NCI-H128 (cell line): ENCODE results near the gene MATK.

Source experiments
- DNase-seq: peaks from one replicate; lab custom pipeline; 2025; ENCODE audit not compliant: unreplicated experiment; lab: John Stamatoyannopoulos, UW

Gene MATK

DNA sequence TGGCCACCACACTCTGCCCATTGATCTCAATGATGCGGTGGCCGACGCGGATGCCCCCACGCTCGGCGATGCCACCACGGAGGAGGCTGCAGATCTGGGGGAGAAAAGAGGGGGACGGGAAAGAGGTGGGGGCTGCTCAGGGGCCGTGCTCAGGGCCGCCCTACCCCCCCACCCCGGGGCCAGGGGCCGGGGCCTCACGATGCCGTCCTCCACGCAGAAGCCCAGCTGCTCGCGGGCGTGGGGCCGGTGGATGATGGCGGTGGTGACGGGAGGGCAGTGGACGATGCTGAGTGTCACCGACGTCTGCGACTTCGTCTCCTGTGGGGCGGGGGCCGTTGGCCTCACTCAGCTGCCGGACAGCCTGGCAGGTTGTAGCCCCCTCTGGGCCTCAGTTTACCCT is 34.9 kb downstream of the MATK start:
- no peak for DNase-seq

DNA sequence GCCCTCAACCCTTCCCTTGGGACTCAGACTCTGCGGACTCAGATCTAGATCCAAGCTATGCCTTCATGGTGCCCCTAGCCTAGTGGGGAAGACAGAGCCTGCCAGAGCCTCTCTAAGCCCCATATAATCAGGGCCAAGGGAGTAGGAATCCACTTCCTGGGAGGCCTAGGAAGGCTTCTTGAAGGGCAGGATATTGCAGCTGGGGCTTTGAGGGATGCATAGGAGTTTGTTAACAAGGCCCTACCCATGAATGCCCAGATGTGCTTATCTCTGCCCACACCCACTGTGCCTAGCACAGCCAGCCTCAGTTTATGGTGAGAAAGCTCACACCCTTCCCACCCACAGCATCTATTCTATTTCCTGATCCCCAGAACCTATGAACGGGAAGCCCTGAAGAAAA is 36.0 kb downstream of the MATK start:
- no peak for DNase-seq

DNA sequence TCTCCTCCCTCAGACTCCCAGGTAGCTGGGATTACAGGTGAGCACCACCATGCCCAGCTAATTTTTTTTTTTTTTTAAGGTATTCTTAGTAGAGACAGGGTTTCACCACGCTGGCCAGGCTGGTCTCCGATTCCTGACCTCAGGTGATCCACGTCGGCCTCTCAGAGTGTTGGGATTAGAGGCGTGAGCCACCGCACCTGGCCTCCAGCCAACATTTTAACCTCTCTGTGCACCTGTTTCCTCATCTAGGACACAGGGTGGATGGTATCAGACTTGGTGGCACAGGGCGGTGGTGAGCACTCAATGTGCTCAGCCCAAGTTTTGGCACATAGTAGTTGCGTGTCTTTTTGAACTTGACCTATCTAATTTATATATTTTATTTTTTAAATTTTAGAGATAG is 37.2 kb downstream of the MATK start:
- DNase-seq: no peak

DNA sequence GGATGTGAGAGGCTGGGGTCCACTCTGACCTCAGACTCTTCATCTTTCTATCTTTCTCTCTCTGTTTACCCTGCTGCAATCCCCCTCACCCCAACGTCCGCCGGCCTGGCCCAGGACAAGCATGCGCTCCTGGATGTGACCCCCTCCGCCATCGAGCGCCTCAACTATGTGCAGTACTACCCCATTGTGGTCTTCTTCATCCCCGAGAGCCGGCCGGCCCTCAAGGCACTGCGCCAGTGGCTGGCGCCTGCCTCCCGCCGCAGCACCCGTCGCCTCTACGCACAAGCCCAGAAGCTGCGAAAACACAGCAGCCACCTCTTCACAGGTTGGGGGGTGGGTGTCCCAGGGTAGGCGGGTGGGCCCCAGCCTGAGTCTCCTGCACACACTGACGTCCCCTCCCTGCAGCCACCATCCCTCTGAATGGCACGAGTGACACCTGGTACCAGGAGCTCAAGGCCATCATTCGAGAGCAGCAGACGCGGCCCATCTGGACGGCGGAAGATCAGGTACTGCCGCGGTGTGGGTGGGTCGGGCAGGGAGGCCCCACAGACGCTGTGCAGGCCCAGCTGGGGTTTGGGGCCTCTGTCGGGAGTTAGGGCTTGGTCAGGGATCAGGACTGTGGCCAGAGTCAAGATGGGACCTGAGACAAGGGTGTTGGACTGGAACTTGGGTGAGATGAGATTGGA is 39.7 kb downstream of the MATK start:
- DNase-seq: no peak

DNA sequence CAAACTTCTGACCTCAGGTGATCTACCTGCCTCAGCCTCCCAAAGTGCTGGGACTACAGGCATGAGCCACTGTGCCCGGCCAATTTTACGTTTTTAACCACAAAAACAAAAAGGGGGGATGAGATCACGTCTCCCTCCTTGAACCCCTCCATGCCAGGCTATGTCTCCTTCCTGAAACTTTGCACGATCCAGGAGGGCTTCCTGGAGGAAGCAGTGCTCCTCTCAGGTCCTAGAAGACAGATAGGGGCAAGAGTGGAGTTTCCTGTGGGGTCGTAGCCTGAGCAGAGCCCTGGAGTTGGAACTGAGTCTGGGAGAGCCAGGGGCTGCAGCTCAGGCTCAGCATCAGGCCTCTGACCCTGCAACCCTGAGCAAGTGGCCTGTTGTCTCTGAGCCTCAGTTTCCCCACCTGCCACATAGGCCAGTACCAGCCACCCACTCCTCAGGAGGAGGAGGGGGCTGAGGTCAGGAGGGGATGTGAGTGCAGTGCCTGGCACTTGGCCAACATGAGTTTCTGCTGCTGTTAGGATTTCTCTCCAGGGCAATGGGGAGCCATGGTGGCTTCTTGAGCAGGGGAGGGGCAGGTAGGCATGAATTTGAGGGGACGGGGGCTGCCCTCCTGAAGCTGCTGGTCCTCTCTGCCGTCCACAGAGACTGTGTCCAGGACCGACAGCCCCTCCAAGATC is 40.7 kb downstream of the MATK start:
- DNase-seq: no peak

DNA sequence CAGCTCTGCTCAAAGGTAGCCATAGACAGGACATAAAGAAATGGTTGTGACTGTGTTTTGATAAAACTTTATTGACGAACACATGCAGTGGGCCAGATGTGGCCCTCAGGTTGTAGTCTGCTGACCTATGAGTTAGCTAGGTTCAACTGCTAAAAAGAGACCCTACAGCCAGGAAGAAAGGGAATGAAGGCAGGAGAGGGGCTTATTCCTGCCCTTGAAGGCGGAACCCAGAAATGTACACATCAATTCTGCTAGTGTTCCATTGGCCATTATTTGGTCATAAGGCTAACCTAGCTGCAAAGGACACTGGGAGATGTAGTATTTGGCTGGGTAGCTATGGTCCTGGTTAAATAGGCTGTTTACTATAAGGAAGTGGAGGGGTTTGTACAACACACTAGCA is 42.7 kb downstream of the MATK start:
- no peak for DNase-seq

DNA sequence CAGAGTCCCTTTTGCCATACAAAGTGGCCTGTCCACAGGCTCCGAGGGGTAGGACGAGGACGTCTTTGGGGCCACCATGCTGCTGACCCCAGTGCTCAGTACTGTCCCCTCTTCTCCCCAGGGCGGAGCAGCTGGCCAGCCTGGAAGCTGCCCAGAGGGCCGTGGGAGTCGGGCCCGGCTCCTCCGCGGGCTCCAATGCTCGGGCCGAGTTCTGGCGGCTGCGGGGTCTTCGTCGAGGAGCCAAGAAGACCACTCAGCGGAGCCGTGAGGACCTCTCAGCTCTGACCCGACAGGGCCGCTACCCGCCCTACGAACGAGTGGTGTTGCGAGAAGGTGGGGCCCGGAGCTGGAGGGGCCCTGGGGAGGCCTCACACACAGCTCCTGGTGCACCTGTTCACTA is 45.8 kb downstream of the MATK start:
- DNase-seq: no peak

DNA sequence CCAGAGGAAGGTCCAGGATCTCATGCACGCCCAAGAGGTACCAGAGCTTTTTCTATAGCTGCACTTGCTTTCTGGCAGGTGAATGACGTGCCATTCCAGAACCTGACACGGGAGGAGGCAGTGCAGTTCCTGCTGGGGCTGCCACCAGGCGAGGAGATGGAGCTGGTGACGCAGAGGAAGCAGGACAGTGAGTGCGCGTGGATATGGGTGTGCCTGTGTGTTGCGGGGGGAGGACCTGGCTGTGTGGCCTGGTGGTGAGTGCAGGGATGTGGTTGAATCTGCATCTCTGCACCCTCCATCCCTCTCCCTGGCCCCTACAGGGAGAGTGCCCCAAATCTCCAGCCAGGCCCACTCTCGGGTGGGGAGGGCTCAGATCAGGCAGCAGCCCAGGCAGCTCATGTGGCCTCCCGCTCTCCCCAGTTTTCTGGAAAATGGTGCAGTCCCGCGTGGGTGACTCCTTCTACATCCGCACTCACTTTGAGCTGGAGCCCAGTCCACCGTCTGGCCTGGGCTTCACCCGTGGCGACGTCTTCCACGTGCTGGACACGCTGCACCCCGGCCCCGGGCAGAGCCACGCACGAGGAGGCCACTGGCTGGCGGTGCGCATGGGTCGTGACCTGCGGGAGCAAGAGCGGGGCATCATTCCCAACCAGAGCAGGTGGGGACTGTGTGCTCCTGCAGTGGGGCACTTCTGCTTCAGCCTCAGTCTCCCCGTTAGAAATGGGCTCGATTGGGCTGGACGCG is 47.5 kb downstream of the MATK start:
- DNase-seq: no peak

DNA sequence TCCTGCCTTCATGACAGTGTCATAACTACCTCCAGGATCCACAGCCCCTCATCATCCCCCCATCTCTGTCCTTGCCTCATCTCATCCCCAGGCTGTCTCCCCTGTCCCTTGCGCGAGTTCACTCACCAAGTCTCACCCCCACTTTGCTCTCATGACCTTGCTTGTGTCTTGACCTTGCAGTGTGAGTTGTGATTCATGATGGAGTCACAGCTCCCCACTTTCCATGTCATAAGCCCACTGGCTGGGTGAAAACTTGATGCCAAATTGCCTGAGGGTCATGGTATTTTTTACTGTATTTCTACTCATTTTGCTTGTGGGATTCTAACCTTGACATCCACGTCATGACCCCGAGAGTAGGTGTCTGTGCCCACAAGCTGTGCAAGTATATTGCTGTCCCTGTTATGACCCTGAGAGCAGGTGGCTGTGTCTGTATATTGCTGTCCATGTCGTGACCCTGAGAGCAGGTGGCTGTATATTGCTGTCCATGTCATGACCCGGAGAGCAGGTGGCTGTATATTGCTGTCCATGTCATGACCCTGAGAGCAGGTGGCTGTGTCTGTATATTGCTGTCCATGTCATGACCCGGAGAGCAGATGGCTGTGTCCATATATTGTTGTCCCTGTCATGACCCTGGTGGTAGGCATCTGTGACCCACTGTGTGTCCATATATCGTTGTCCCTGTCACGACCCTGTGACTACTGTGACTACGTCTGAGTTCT is 48.5 kb downstream of the MATK start:
- no peak for DNase-seq

DNA sequence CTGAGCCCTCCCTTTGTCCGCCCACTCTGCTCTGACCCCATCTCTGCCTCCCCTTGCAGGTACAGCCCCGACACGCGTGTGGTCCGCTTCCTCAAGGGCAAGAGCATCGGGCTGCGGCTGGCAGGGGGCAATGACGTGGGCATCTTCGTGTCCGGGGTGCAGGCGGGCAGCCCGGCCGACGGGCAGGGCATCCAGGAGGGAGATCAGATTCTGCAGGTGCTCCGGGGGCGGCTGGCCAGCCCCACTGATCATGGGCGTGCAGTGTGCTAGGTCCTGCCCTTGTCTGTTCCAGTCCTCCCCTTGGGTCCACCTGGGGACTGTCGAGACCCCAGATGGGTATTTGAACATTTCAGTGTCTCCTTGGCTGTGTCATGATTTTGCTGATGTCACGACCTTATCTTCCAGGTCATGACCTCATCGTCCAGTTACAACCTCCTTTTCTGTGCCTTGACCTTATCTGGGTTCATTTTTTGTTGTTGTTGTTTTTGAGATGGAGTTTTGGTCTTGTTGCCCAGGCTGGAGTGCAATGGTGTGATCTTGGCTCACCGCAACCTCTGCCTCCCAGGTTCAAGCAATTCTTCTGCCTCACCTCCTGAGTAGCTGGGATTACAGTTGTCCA is 50.0 kb downstream of the MATK start:
- no peak for DNase-seq

DNA sequence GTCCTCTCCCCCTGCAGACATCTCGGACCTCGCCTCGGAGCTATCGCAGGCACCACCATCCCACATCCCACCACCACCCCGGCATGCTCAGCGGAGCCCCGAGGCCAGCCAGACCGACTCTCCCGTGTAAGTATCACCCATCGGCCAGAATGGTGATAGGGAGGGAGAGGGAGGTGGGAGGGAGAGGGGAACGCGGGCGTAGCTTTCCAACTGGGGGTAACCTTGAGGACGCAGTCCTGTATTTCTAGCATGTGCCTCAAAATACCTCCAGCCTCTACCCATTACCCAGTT is 51.9 kb downstream of the MATK start:
- no peak for DNase-seq

DNA sequence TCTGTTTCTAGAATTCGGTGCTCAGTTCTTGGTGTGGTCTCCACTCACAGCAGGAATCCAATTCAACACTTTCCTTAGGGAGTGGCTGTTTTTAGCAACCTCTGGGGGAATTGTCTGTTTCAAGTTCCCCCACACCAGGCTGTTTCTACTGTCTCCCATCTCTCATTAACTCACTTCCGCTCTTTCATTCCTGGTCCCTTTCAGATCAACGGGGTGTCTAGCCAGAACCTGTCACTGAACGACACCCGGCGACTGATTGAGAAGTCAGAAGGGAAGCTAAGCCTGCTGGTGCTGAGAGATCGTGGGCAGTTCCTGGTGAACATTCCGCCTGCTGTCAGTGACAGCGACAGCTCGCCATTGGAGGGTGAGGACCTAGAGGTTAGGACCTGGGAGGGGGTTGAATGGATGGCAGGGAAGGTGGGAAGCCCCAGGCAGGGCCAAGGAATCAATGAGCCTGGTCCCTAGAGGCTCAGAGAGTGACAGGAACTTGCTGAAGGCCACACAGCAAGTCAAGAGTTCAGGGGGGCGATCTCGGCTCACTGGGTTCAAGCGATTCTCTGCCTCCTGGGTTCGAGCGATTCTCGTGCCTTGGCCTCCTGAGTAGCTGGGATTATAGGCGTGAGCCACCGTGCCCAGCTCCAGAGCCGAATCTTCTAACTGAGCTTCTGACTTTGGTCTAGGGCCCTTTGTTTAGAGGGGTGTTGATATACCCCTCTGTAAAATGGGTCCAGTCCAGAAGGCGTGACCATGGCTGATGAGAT is 52.5 kb downstream of the MATK start:
- DNase-seq: no peak

DNA sequence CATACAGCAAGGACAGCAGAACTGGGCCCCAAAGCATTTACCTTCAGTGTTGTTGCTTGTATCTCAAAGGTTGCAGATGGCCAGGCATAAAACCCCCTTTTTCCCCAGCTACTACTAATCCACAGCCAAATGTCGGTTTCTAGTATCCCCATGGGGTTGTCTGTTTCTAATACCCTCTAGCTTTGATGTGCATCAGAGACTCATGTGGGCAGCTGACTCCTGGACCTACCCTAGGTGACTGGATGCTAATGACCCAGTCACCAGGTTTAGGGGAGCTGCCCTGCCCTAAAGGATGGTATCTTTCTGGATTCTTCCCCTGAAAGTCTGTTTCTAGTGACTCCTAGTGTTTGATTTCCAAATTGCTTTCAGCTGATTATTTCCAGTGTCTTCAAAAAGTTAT is 54.1 kb downstream of the MATK start:
- no peak for DNase-seq

DNA sequence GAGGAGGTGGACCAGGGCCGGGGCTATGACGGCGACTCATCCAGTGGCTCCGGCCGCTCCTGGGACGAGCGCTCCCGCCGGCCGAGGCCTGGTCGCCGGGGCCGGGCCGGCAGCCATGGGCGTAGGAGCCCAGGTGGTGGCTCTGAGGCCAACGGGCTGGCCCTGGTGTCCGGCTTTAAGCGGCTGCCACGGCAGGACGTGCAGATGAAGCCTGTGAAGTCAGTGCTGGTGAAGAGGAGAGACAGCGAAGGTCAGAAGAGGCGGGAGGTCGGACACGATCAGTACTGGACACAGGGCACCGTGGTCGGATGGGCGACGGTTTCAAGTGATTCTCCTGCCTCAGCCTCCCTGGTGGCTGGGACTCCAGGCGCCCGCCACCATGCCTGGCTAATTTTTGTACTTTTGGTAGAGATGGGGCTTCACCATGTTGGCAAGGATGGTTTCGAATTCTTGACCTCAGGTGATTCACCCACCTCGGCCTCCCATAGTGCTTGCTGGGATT is 55.7 kb downstream of the MATK start:
- DNase-seq: no peak
